Spleen (tissue), 7 donors: ENCODE measurements around the gene PLS3.

Source experiments
- CTCF ChIP-seq, 11 experiments: fragments of 200-600 bp in 7 of 11; fragments of 450-650 bp in 4 of 11; sonication (generic) in 4 of 11; IDR thresholded peaks in 8 of 11; conservative IDR thresholded peaks in 3 of 11; 1 replicate in 7 of 11; 2 replicates in 4 of 11; pipeline versions ENCODE4 v1.4.0 to v1.8.0; 2016 to 2021; ENCODE audit warnings: antibody characterized with exemption in 11 of 11, inconsistent platforms in 4 of 11, mild to moderate bottlenecking in 1 of 11
- POLR2A ChIP-seq, 3 donors: fragments of 450-650 bp; IDR thresholded peaks; one replicate each; pipeline ENCODE4 v1.5.1; 2017; ENCODE audit warnings: antibody characterized with exemption in 3 of 3, mild to moderate bottlenecking in 1 of 3
- POLR2AphosphoS5 ChIP-seq, 3 donors: sonication (generic); formaldehyde crosslinking; IDR thresholded peaks; one replicate each; pipeline ENCODE4 v1.5.1; 2017; ENCODE audit warnings: antibody characterized with exemption in 3 of 3
- donor health status: DM: no; HTN: no; CAD: no; lungs with moderate emphysema.
- donor health status: DM: no; HTN: no; CAD: no.
- donor health status: DM: no; HTN: no; CAD: no.

GRCh38 chrX:115639334-115639880, 78.4 kb downstream of the PLS3 start:
- TF ChIP-seq CTCF (IDR thresholded peaks at IDR 0.05 in 8 of 11, conservative IDR thresholded peaks at IDR 0.05 in 3 of 11) (no peak), POLR2A (IDR thresholded peaks at IDR 0.05) (no peak), POLR2AphosphoS5 (IDR thresholded peaks at IDR 0.05) (no peak)
